ENCODE results near the gene ERP44. TPM values are rescaled to one million over a fixed set of nuclear protein-coding genes. Genes with fewer than 3 reads are reported as not detected.

Gene ERP44
- total RNA-seq, 6 experiments from 2014 or later = 16.8 to 21.4 (median 18.5) TPM

GRCh38 chr9:99948896-99949295 is 149.9 kb downstream of the ERP44 start:
- Histone ChIP-seq H3K9me3 (no peaks in the 10 kb centered on the region), H3K27me3 (no peaks in the 10 kb centered on the region), H3K4me3 (no peak overlapping the region), H3K4me1 (no peaks in the 10 kb centered on the region), H3K27ac (no peak overlapping the region), H3K36me3 (peaks cover 0 to 12% (median 2%) of the 10 kb centered on the region in 4 donors)
- TF ChIP-seq CTCF (IDR thresholded peaks at IDR 0.05) (no peak), POLR2A (IDR thresholded peaks at IDR 0.05) (no peak)
- ATAC-seq = peak in 2 of 4 donors; percentile 56 to 64
- intact Hi-C loops (cut with DNase I) = no loop called here
- DNase-seq = no peak

GRCh38 chr9:99948482-99948881 is 150.3 kb downstream of the ERP44 start:
- Histone ChIP-seq H3K4me1 (no peaks in the 10 kb centered on the region), H3K27ac (no peak overlapping the region), H3K36me3 (peaks cover 0 to 12% (median 2%) of the 10 kb centered on the region in 4 donors), H3K4me3 (no peak overlapping the region), H3K9me3 (no peaks in the 10 kb centered on the region), H3K27me3 (no peaks in the 10 kb centered on the region)
- intact Hi-C loops (cut with DNase I) = no loop called here
- ATAC-seq = no peak
- DNase-seq = no peak
- WGBS (ENCODE audit: insufficient coverage, low coverage, low lambda C conversion rate, missing lambda C conversion rate) = 91% methylated on average over 2 of the region's 2 CpGs
- TF ChIP-seq POLR2A (IDR thresholded peaks at IDR 0.05) = no peak
- no peak for TF ChIP-seq CTCF (IDR thresholded peaks at IDR 0.05)

- H3K4me3 ChIP-seq = no peak overlapping the region
- intact Hi-C loops (cut with DNase I) = no loop called here
- no peak for ATAC-seq
- WGBS (ENCODE audit: insufficient coverage, low coverage, low lambda C conversion rate, missing lambda C conversion rate) = 67% methylated on average over 3 of the region's 3 CpGs
- H3K27ac ChIP-seq = no peak overlapping the region
- no peak for DNase-seq
- no peak for TF ChIP-seq CTCF (IDR thresholded peaks at IDR 0.05)
- no peak for TF ChIP-seq POLR2A (IDR thresholded peaks at IDR 0.05)
- peaks cover 0 to 8% (median 2%) of the 10 kb centered on the region in 4 donors for H3K36me3 ChIP-seq
- no peaks in the 10 kb centered on the region for H3K4me1 ChIP-seq
- no peaks in the 10 kb centered on the region for H3K9me3 ChIP-seq
- no peaks in the 10 kb centered on the region for H3K27me3 ChIP-seq
These were observed 151.4 kb downstream of the ERP44 start for GRCh38 chr9:99947395-99947794.

- WGBS (ENCODE audit: insufficient coverage, low coverage, low lambda C conversion rate, missing lambda C conversion rate) = 100% methylated on average over 4 of the region's 4 CpGs
- TF ChIP-seq POLR2A (IDR thresholded peaks at IDR 0.05) (no peak), CTCF (IDR thresholded peaks at IDR 0.05) (no peak)
- Histone ChIP-seq H3K9me3 (peaks cover 0 to 3% (median 0%) of the 10 kb centered on the region in 4 donors), H3K4me1 (peaks cover 0 to 12% (median 4%) of the 10 kb centered on the region in 4 donors), H3K4me3 (no peak overlapping the region), H3K36me3 (no peaks in the 10 kb centered on the region), H3K27ac (no peak overlapping the region), H3K27me3 (no peaks in the 10 kb centered on the region)
- intact Hi-C loops (cut with DNase I) = no loop called here
- no peak for ATAC-seq
- no peak for DNase-seq
These were observed 161.7 kb downstream of the ERP44 start for GRCh38 chr9:99936947-99937587.

Data from right lobe of liver (tissue), 6 donors.